ENCODE measurements around the gene FOXN3. TPM values are rescaled to one million over a fixed set of nuclear protein-coding genes. Genes with fewer than 3 reads are reported as not detected.

Gene FOXN3
- total and polyA plus RNA-seq, 10 donors = 9.2 to 121 (median 98.3) TPM

GRCh38 chr14:89349171-89350008 lies 67.6 kb downstream of the FOXN3 start:
- H3K36me3 ChIP-seq = peaks cover 0 to 43% (median 10%) of the 10 kb centered on the region in 6 donors
- peaks cover 20 to 58% (median 40%) of the 10 kb centered on the region in 6 donors for H3K4me1 ChIP-seq
- DNase-seq = no peak
- H3K27me3 ChIP-seq (replicated peaks in 1 of 7) = no peaks in the 10 kb centered on the region
- no peak overlapping the region for H3K27ac ChIP-seq
- H3K9me3 ChIP-seq = no peaks in the 10 kb centered on the region
- TF ChIP-seq POLR2A (IDR thresholded peaks at IDR 0.05) = no peak
- no peak for TF ChIP-seq CTCF (IDR thresholded peaks at IDR 0.05 in 8 of 11, conservative IDR thresholded peaks at IDR 0.05 in 3 of 11)
- no peak for TF ChIP-seq POLR2AphosphoS5 (IDR thresholded peaks at IDR 0.05)
- intact Hi-C loops (cut with DNase I; ENCODE audit: low total_unique reads) = no loop called here
- H3K4me3 ChIP-seq = no peak overlapping the region
- WGBS, 5 donors = 86 to 96% (median 88%) methylated on average over 8 of the region's 8 CpGs

- Histone ChIP-seq H3K27ac (no peak overlapping the region), H3K9me3 (no peaks in the 10 kb centered on the region), H3K4me3 (no peak overlapping the region), H3K4me1 (peaks cover 20 to 55% (median 39%) of the 10 kb centered on the region in 6 donors), H3K36me3 (peaks cover 0 to 43% (median 10%) of the 10 kb centered on the region in 6 donors), H3K27me3 (replicated peaks in 1 of 7) (no peaks in the 10 kb centered on the region)
- WGBS, 5 donors = 82 to 91% (median 90%) methylated on average over 5 of the region's 5 CpGs
- TF ChIP-seq POLR2A (IDR thresholded peaks at IDR 0.05) = no peak
- TF ChIP-seq CTCF (IDR thresholded peaks at IDR 0.05 in 8 of 11, conservative IDR thresholded peaks at IDR 0.05 in 3 of 11) = no peak
- no peak for TF ChIP-seq POLR2AphosphoS5 (IDR thresholded peaks at IDR 0.05)
- no peak for DNase-seq
- intact Hi-C loops (cut with DNase I; ENCODE audit: low total_unique reads) = no loop called here
Measured at GRCh38 chr14:89348722-89349121, 68.3 kb downstream of the FOXN3 start.

GRCh38 chr14:89347885-89348284 lies 69.1 kb downstream of the FOXN3 start:
- intact Hi-C loops (cut with DNase I; ENCODE audit: low total_unique reads) = no loop called here
- 94 to 99% (median 97%) methylated on average over 10 of the region's 10 CpGs for WGBS, 5 donors
- no peaks in the 10 kb centered on the region for H3K9me3 ChIP-seq

More at GRCh38 chr14:89347885-89348284, 69.1 kb downstream of the FOXN3 start:
- H3K4me1 ChIP-seq = peaks cover 20 to 47% (median 34%) of the 10 kb centered on the region in 6 donors
- H3K27ac ChIP-seq = no peak overlapping the region
- peaks cover 0 to 43% (median 10%) of the 10 kb centered on the region in 6 donors for H3K36me3 ChIP-seq
- TF ChIP-seq POLR2AphosphoS5 (IDR thresholded peaks at IDR 0.05) (no peak), CTCF (IDR thresholded peaks at IDR 0.05 in 8 of 11, conservative IDR thresholded peaks at IDR 0.05 in 3 of 11) (no peak), POLR2A (IDR thresholded peaks at IDR 0.05) (no peak)
- no peak overlapping the region for H3K4me3 ChIP-seq
- H3K27me3 ChIP-seq (replicated peaks in 1 of 7) = no peaks in the 10 kb centered on the region
- no peak for DNase-seq
